B cell (primary cell): Measurements from ENCODE around the gene CDC45. TPM values are rescaled to one million over a fixed set of nuclear protein-coding genes. Genes with fewer than 3 reads are reported as not detected.

ENCODE experiments used
- ATAC-seq: fragments of 200-7000 bp; cut with Tn5 transposase; one replicate; pipeline ENCODE4 v1.10.0; 2021; ENCODE audit warnings: low read depth, mild to moderate bottlenecking, moderate number of reproducible peaks, moderate library complexity
- CTCF ChIA-PET: fragments of 350-600 bp; sonication (Branson Sonifier 250); formaldehyde crosslinking; loops from one replicate; lab custom pipeline; 2021; ENCODE audit warnings: antibody characterized with exemption, inconsistent platforms; lab: Charles Lee
- POLR2A ChIA-PET: fragments of 350-600 bp; sonication (Branson Sonifier 250); formaldehyde crosslinking; loops from one replicate; lab custom pipeline; 2021; ENCODE audit warnings: antibody characterized with exemption; lab: Charles Lee
- DNase-seq: peaks from one replicate; pipeline ENCODE4 v3.0.0; 2013
- H2AFZ ChIP-seq: 2 replicates; pipeline ENCODE4 v1.6.1; 2012; ENCODE audit warnings: mild to moderate bottlenecking, low read depth, low read length; ENCODE audit not compliant: insufficient read depth, poor library complexity, severe bottlenecking
- H3K27ac ChIP-seq, 2 donors: 1 replicate in 1 of 2; 2 replicates in 1 of 2; pipeline ENCODE4 v1.5.1; 2012 to 2013; ENCODE audit warnings: low read length in 2 of 2, mild to moderate bottlenecking in 2 of 2, moderate library complexity in 1 of 2
- H3K27me3 ChIP-seq, 4 experiments: fragments of 200-600 bp in 1 of 4; sonication (generic) in 1 of 4; replicated peaks in 1 of 4; 1 replicate in 2 of 4; 2 replicates in 2 of 4; pipeline versions ENCODE4 v1.6.1 to v1.7.0; 2013 to 2016; ENCODE audit warnings: low read length in 3 of 4, mild to moderate bottlenecking in 2 of 4, mixed read lengths in 1 of 4, moderate library complexity in 1 of 4; ENCODE audit not compliant: insufficient read depth in 4 of 4, control insufficient read depth in 3 of 4; ENCODE audit errors: control extremely low read depth in 1 of 4
- H3K36me3 ChIP-seq, 2 experiments: replicated peaks in 1 of 2; 1 replicate in 1 of 2; 2 replicates in 1 of 2; pipeline versions ENCODE4 v1.6.1 to v1.7.1; 2013; ENCODE audit warnings: low read length in 1 of 2; ENCODE audit not compliant: insufficient read depth in 2 of 2, control insufficient read depth in 1 of 2; ENCODE audit errors: control extremely low read depth in 1 of 2, extremely low read depth in 1 of 2
- H3K4me1 ChIP-seq, 2 donors: fragments of 200-600 bp in 1 of 2; sonication (generic) in 1 of 2; 1 replicate in 1 of 2; 2 replicates in 1 of 2; pipeline versions ENCODE4 v1.5.1 to v1.6.1; 2013 to 2017; ENCODE audit warnings: low read length in 2 of 2; ENCODE audit not compliant: control insufficient read depth in 2 of 2, insufficient read depth in 2 of 2
- H3K4me2 ChIP-seq: replicated peaks from 2 replicates; pipeline ENCODE3; 2012; ENCODE audit warnings: mild to moderate bottlenecking, low read depth, low read length; ENCODE audit not compliant: poor library complexity, severe bottlenecking
- H3K4me3 ChIP-seq, 5 experiments: fragments of 200-600 bp in 1 of 5; sonication (generic) in 1 of 5; 1 replicate in 3 of 5; 2 replicates in 2 of 5; pipeline versions ENCODE4 v1.5.1 to v1.7.0; 2011 to 2016; ENCODE audit warnings: low read length in 4 of 5, mild to moderate bottlenecking in 4 of 5, low read depth in 2 of 5, control low read depth in 1 of 5, moderate library complexity in 1 of 5; ENCODE audit not compliant: insufficient read depth in 1 of 5; ENCODE audit errors: control extremely low read depth in 1 of 5, extremely low read depth in 1 of 5
- H3K79me2 ChIP-seq: fragments of 200-600 bp; sonication (generic); one replicate; pipeline ENCODE4 v1.6.0; 2016; ENCODE audit warnings: low read length; ENCODE audit not compliant: control insufficient read depth, insufficient read depth
- H3K9ac ChIP-seq: fragments of 200-600 bp; sonication (generic); 2 replicates; pipeline ENCODE4 v1.6.1; 2017; ENCODE audit warnings: mild to moderate bottlenecking, low read length, moderate library complexity
- H3K9me3 ChIP-seq, 3 donors: one replicate each; pipeline versions ENCODE4 v1.6.1 to v1.7.1; 2013; ENCODE audit warnings: low read length in 2 of 3; ENCODE audit not compliant: control insufficient read depth in 2 of 3, insufficient read depth in 1 of 3; ENCODE audit errors: control extremely low read depth in 1 of 3
- H4K20me1 ChIP-seq: 2 replicates; pipeline ENCODE4 v1.6.0; 2012; ENCODE audit warnings: mild to moderate bottlenecking, low read length; ENCODE audit not compliant: insufficient read depth, control insufficient read depth, poor library complexity, severe bottlenecking
- H3K27ac Mint-ChIP-seq: one replicate; pipeline ENCODE4 v1.8.0; 2021; ENCODE audit warnings: mixed read lengths
- H3K27me3 Mint-ChIP-seq: one replicate; pipeline ENCODE4 v1.8.0; 2021; ENCODE audit warnings: mixed read lengths
- H3K4me1 Mint-ChIP-seq: one replicate; pipeline ENCODE4 v1.8.0; 2021; ENCODE audit warnings: mixed read lengths
- H3K4me3 Mint-ChIP-seq: one replicate; pipeline ENCODE4 v1.8.0; 2021; ENCODE audit warnings: mixed read lengths
- H3K9me3 Mint-ChIP-seq: one replicate; pipeline ENCODE4 v1.8.0; 2022; ENCODE audit warnings: mixed read lengths; ENCODE audit not compliant: insufficient read depth
- CTCF ChIP-seq: fragments of 200-600 bp; IDR thresholded peaks from one replicate; pipeline ENCODE4 v1.8.0; 2022; ENCODE audit warnings: antibody characterized with exemption, mild to moderate bottlenecking
- EZH2 ChIP-seq: IDR thresholded peaks from 2 replicates; pipeline ENCODE4 v1.6.1; 2012; ENCODE audit warnings: borderline replicate concordance, low read depth, mild to moderate bottlenecking, moderate library complexity, low read length; ENCODE audit not compliant: insufficient read depth, poor library complexity, severe bottlenecking
- WGBS: methylation state at CpG from one replicate; pipeline ENCODE4 v1.1.5; 2013; ENCODE audit warnings: missing lambda C conversion rate; ENCODE audit not compliant: insufficient coverage; 5-methylcytosine and 5-hydroxymethylcytosine counted together
- intact Hi-C: fragments of 100-400 bp; cut with micrococcal nuclease; formaldehyde crosslinking; loops from one replicate; pipeline ENCODE4 v1.10.0; 2022
- polyA plus RNA-seq: library from polyadenylated mRNA; depleted of rRNA; stranded (reverse); fragments of >200 nt; gene quantifications from 2 replicates; pipeline ENCODE4 v1.2.3, GENCODE V29; 2012
- total RNA-seq, 2 donors: library from RNA; stranded (reverse); fragments of 120-200 nt in 1 of 2; gene quantifications; 1 replicate in 1 of 2; 2 replicates in 1 of 2; pipeline versions ENCODE4 v1.2.3 to v1.2.4, GENCODE V29; 2013 to 2022

Gene CDC45
- total and polyA plus RNA-seq, 2 donors (not counting 1 experiment from before 2014, with no cell fraction given), result 0.49 to 1.4 TPM

GRCh38 chr22:19457828-19458428 is 21.8 kb upstream of the CDC45 start:
- no peaks in the 10 kb centered on the region for H3K9me3 Mint-ChIP-seq
- no peak overlapping the region for H3K9ac ChIP-seq
- H3K4me3 Mint-ChIP-seq, result no peak overlapping the region
- no peaks in the 10 kb centered on the region for H3K79me2 ChIP-seq
- ATAC-seq (no peak), DNase-seq (no peak)
- TF ChIP-seq EZH2 (no peak), CTCF (no peak)
- no peak overlapping the region for H3K27ac Mint-ChIP-seq
- ChIA-PET POLR2A (no interaction called here), CTCF (interaction anchor here (1.2 kb wide), 1 partner anchor 13 kb away, joined by 3 read pairs; no protein-coding TSS in a partner anchor)
- 98% methylated on average over 8 of the region's 8 CpGs for WGBS
- H2AFZ ChIP-seq, result no peak overlapping the region
- no peaks in the 10 kb centered on the region for H3K4me1 ChIP-seq
- H3K4me1 Mint-ChIP-seq, result no peaks in the 10 kb centered on the region
- H3K36me3 ChIP-seq, result peaks cover 0 to 57% of the 10 kb centered on the region in 2 experiments
- H4K20me1 ChIP-seq, result no peaks in the 10 kb centered on the region
- no peaks in the 10 kb centered on the region for H3K27me3 Mint-ChIP-seq
- no peak overlapping the region for H3K27ac ChIP-seq
- H3K27me3 ChIP-seq, result no peaks in the 10 kb centered on the region
- intact Hi-C loops, result no loop called here
- H3K4me3 ChIP-seq, result no peak overlapping the region
- no peaks in the 10 kb centered on the region for H3K9me3 ChIP-seq
- no peak overlapping the region for H3K4me2 ChIP-seq

DNA sequence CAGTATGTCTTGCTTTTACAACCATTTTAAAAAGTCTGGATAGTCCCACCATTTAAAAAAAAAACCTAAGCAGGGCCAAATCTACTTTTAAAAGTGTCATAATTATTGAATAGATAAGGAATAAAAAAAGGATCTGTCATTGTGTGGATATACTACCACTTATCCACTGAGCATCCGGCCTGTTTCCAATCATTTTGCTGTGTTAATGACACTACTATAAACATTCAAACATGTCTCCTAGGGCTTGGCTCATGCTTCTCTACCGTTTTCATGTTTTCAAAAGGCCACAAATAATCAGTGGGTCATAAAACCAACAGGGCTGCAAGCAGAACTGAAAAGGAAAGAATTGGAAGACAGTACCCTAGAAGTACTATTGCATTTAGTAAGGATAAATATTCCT is 19.7 kb upstream of the CDC45 start:
- no peak overlapping the region for H3K27ac ChIP-seq
- H3K4me2 ChIP-seq, result no peak overlapping the region
- no peak for ATAC-seq
- no peaks in the 10 kb centered on the region for H3K9me3 ChIP-seq
- no peaks in the 10 kb centered on the region for H3K79me2 ChIP-seq
- CTCF ChIA-PET, result interaction anchor here (0.7 kb wide), 1 partner anchor 347 kb away, joined by 6 read pairs; no protein-coding TSS in a partner anchor
- no peak for DNase-seq
- TF ChIP-seq CTCF, result no peak
- no peak for TF ChIP-seq EZH2
- H3K4me1 Mint-ChIP-seq, result no peaks in the 10 kb centered on the region
- no peak overlapping the region for H3K27ac Mint-ChIP-seq
- H3K36me3 ChIP-seq, result peaks cover 0 to 51% of the 10 kb centered on the region in 2 experiments
- no peaks in the 10 kb centered on the region for H4K20me1 ChIP-seq
- H3K27me3 ChIP-seq, result no peaks in the 10 kb centered on the region
- WGBS, result 100% methylated on average over 2 of the region's 2 CpGs
- no peak overlapping the region for H3K4me3 Mint-ChIP-seq
- H3K9me3 Mint-ChIP-seq, result no peaks in the 10 kb centered on the region
- H3K9ac ChIP-seq, result no peak overlapping the region
- POLR2A ChIA-PET, result no interaction called here
- H3K27me3 Mint-ChIP-seq, result no peaks in the 10 kb centered on the region
- no peak overlapping the region for H2AFZ ChIP-seq
- H3K4me3 ChIP-seq, result no peak overlapping the region
- intact Hi-C loops, result no loop called here
- no peaks in the 10 kb centered on the region for H3K4me1 ChIP-seq
